Central memory CD8-positive, alpha-beta T cell (primary cell): Measurements from ENCODE around the gene RAB35.

Experiments
- ATAC-seq: fragments of 150-1000 bp; cut with Tn5 transposase; replicated peaks from 2 replicates; pipeline ENCODE4 v1.10.0; 2022; ENCODE audit warnings: mild to moderate bottlenecking, moderate FRiP score, moderate number of reproducible peaks; ENCODE audit not compliant: poor library complexity, severe bottlenecking; ENCODE audit errors: extremely low read depth
- DNase-seq, 2 donors: peaks; one replicate each; pipeline ENCODE4 v3.0.0; 2021; ENCODE audit warnings: low spot score in 2 of 2
- H3K27ac Mint-ChIP-seq: one replicate; pipeline ENCODE4 v1.8.0; 2022; ENCODE audit warnings: low read depth, mild to moderate bottlenecking, moderate library complexity, mixed read lengths
- H3K27me3 Mint-ChIP-seq: one replicate; pipeline ENCODE4 v1.8.0; 2022; ENCODE audit warnings: mixed read lengths
- H3K36me3 Mint-ChIP-seq: one replicate; pipeline ENCODE4 v1.8.0; 2022; ENCODE audit warnings: mild to moderate bottlenecking, moderate library complexity, mixed read lengths; ENCODE audit not compliant: insufficient read depth
- H3K4me1 Mint-ChIP-seq: one replicate; pipeline ENCODE4 v1.8.0; 2022; ENCODE audit warnings: mixed read lengths
- H3K4me3 Mint-ChIP-seq: one replicate; pipeline ENCODE4 v1.8.0; 2022; ENCODE audit warnings: mild to moderate bottlenecking, moderate library complexity, mixed read lengths
- H3K9me3 Mint-ChIP-seq: one replicate; pipeline ENCODE4 v1.8.0; 2022; ENCODE audit warnings: mixed read lengths

RAB35 gene

GRCh38 chr12:120067901-120068300 lies 48.7 kb downstream of the RAB35 start:
- ATAC-seq: no peak
- DNase-seq: no peak
- peak overlapping the region; percentile 51 for H3K27ac Mint-ChIP-seq
- no peak overlapping the region for H3K4me3 Mint-ChIP-seq
- H3K4me1 Mint-ChIP-seq: peaks cover 13% of the 10 kb centered on the region
- H3K9me3 Mint-ChIP-seq: no peaks in the 10 kb centered on the region
- H3K27me3 Mint-ChIP-seq: no peaks in the 10 kb centered on the region
- peaks cover 27% of the 10 kb centered on the region for H3K36me3 Mint-ChIP-seq

DNA sequence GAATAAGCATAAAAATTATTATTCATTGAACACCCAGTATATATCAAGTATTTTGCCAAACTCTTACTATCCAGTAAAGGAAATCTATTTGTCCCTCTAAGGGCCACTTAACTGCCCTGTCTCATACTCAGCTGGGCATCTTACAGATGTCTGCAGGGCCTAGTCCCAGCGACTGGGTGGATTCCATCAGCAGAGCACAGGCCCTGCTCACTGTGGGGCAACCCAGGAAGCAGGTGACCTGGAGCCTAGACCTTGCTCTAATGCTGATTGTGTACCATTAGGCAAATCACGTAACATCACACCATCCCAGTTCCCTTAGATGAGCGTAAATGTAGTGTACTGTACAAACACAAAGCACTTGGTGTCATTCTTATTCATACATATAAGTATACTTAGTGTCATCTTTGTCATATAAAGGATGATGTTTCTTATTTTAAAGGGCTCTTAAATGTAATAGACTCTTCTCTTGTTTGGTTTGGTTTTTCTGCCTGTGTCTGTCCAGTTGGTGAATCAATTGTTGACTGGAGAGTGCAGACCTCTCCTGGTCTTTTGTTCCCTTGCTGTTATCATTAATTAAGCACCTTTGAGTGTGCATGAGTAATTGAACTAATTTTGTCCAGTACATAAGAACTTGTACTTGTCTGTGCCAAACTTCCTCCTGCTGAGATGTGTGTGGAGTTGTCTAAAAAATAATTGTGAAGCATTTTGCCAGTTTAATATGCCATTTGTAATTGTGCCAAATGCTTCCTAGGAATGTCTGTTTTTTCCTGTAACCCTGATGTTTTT lies 49.3 kb downstream of the RAB35 start:
- no peak for DNase-seq
- Mint-ChIP-seq H3K9me3 (no peaks in the 10 kb centered on the region), H3K27me3 (no peaks in the 10 kb centered on the region), H3K4me1 (peaks cover 13% of the 10 kb centered on the region), H3K4me3 (no peak overlapping the region), H3K27ac (peak overlapping the region; percentile 51), H3K36me3 (peaks cover 23% of the 10 kb centered on the region)
- no peak for ATAC-seq

GRCh38 chr12:120066341-120066740 lies 50.2 kb downstream of the RAB35 start:
- H3K9me3 Mint-ChIP-seq: no peaks in the 10 kb centered on the region
- peaks cover 13% of the 10 kb centered on the region for H3K4me1 Mint-ChIP-seq
- no peak overlapping the region for H3K4me3 Mint-ChIP-seq
- no peaks in the 10 kb centered on the region for H3K27me3 Mint-ChIP-seq
- DNase-seq: no peak
- peaks cover 23% of the 10 kb centered on the region for H3K36me3 Mint-ChIP-seq
- H3K27ac Mint-ChIP-seq: no peak overlapping the region
- ATAC-seq: no peak

DNA sequence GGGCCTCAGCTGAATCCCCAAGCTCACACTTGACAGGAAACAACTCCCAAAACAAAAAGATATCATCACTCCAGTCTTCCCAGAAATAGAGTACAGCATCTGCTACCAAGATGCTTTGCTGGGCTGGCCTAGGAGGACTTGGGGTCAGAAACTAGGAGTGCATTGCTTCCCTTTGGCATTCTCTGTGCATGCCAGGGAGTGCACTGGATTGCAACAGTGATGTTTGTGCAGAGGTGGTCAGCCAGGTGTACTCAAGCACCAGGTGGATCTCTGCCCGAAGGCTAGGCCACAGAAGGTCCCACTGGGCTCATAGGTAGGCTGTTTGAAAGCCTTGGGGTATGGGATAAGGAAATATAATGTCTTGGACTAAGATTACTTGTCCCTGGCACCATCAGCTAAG lies 51.1 kb downstream of the RAB35 start:
- no peak overlapping the region for H3K4me3 Mint-ChIP-seq
- no peak overlapping the region for H3K27ac Mint-ChIP-seq
- peaks cover 13% of the 10 kb centered on the region for H3K4me1 Mint-ChIP-seq
- peaks cover 19% of the 10 kb centered on the region for H3K36me3 Mint-ChIP-seq
- DNase-seq (no peak), ATAC-seq (no peak)
- no peaks in the 10 kb centered on the region for H3K27me3 Mint-ChIP-seq
- H3K9me3 Mint-ChIP-seq: no peaks in the 10 kb centered on the region

- Mint-ChIP-seq H3K4me3 (no peak overlapping the region), H3K4me1 (peaks cover 13% of the 10 kb centered on the region), H3K27ac (no peak overlapping the region), H3K36me3 (peaks cover 19% of the 10 kb centered on the region), H3K27me3 (no peaks in the 10 kb centered on the region), H3K9me3 (no peaks in the 10 kb centered on the region)
- DNase-seq (no peak), ATAC-seq (no peak)
Observed at GRCh38 chr12:120064054-120064940, 52.3 kb downstream of the RAB35 start.

GRCh38 chr12:120062976-120063579 lies 53.5 kb downstream of the RAB35 start:
- Mint-ChIP-seq H3K4me3 (no peak overlapping the region), H3K27me3 (no peaks in the 10 kb centered on the region), H3K27ac (peak overlapping the region; percentile 19), H3K36me3 (peaks cover 16% of the 10 kb centered on the region), H3K9me3 (no peaks in the 10 kb centered on the region), H3K4me1 (peaks cover 13% of the 10 kb centered on the region)
- DNase-seq (no peak), ATAC-seq (no peak)

- DNase-seq: no peak
- Mint-ChIP-seq H3K9me3 (no peaks in the 10 kb centered on the region), H3K27me3 (no peaks in the 10 kb centered on the region), H3K36me3 (peaks cover 14% of the 10 kb centered on the region), H3K27ac (no peak overlapping the region), H3K4me1 (peaks cover 5% of the 10 kb centered on the region), H3K4me3 (no peak overlapping the region)
- no peak for ATAC-seq
Observed at GRCh38 chr12:120061575-120062214, 54.9 kb downstream of the RAB35 start.

GRCh38 chr12:120060717-120061116 lies 55.8 kb downstream of the RAB35 start:
- peaks cover 14% of the 10 kb centered on the region for H3K36me3 Mint-ChIP-seq
- DNase-seq (no peak), ATAC-seq (no peak)
- no peaks in the 10 kb centered on the region for H3K27me3 Mint-ChIP-seq
- H3K4me1 Mint-ChIP-seq: peaks cover 5% of the 10 kb centered on the region
- no peak overlapping the region for H3K27ac Mint-ChIP-seq
- H3K4me3 Mint-ChIP-seq: no peak overlapping the region
- no peaks in the 10 kb centered on the region for H3K9me3 Mint-ChIP-seq

DNA sequence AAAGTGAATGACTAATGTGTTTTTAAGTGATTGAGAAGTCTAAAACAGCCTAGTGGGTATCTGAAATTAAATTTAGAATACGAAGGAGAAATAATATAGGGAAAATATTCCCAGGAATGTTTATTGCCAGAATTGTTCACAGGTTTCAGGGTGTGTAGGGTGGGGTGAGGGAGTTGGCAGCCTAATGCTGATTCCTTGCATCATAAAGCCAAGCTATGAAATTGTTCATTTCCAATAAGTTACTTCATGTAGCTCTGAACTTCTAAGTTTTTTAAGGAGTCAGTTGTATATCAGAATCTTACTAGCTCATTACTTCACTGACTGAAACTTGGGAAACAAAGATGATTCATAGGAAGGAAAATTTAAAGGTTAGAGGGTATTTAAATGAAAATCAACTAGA lies 56.4 kb downstream of the RAB35 start:
- ATAC-seq: no peak
- H3K4me1 Mint-ChIP-seq: peaks cover 5% of the 10 kb centered on the region
- no peak for DNase-seq

DNA sequence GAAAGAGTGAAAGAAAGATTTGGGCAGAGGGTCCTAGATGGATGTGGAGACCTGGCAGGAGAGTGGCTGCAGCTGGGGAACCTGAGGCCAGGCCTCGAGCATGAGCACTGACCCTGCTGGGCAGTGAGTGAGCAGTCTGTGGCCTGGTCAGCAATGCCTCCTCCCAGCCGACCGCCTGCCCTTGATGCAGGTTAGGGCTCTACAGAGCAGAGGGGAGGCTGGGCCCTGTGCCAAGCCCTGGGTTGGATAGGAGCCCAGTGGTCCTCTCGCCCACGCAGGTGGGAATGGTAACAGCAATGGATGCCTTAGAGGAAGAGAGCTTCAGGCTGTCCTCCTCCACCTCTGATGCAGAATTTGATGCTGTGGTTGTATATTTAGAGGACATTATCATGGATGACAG lies 59.8 kb downstream of the RAB35 start:
- Mint-ChIP-seq H3K9me3 (peaks cover 5% of the 10 kb centered on the region), H3K4me3 (no peak overlapping the region), H3K4me1 (peaks cover 13% of the 10 kb centered on the region), H3K27me3 (no peaks in the 10 kb centered on the region), H3K36me3 (peaks cover 6% of the 10 kb centered on the region), H3K27ac (no peak overlapping the region)
- no peak for ATAC-seq
- DNase-seq: no peak

More for the DNA sequence above, 56.4 kb downstream of the RAB35 start:
- Mint-ChIP-seq H3K27me3 (no peaks in the 10 kb centered on the region), H3K4me3 (no peak overlapping the region), H3K9me3 (no peaks in the 10 kb centered on the region), H3K36me3 (peaks cover 14% of the 10 kb centered on the region), H3K27ac (no peak overlapping the region)

GRCh38 chr12:120055231-120056000 lies 61.1 kb downstream of the RAB35 start:
- no peak for ATAC-seq
- H3K36me3 Mint-ChIP-seq: peaks cover 4% of the 10 kb centered on the region

GRCh38 chr12:120054293-120054692 lies 62.3 kb downstream of the RAB35 start:
- DNase-seq (no peak), ATAC-seq (no peak)
- Mint-ChIP-seq H3K4me3 (no peak overlapping the region), H3K27me3 (no peaks in the 10 kb centered on the region), H3K36me3 (peaks cover 4% of the 10 kb centered on the region), H3K9me3 (peaks cover 5% of the 10 kb centered on the region), H3K27ac (no peak overlapping the region), H3K4me1 (peaks cover 26% of the 10 kb centered on the region)

More at GRCh38 chr12:120055231-120056000, 61.1 kb downstream of the RAB35 start:
- Mint-ChIP-seq H3K4me1 (peaks cover 17% of the 10 kb centered on the region), H3K9me3 (peaks cover 5% of the 10 kb centered on the region), H3K4me3 (no peak overlapping the region), H3K27ac (no peak overlapping the region), H3K27me3 (no peaks in the 10 kb centered on the region)
- no peak for DNase-seq
